HepG2 (cell line): Measurements from ENCODE around the gene RFXAP. TPM values are rescaled to one million over a fixed set of nuclear protein-coding genes. Genes with fewer than 3 reads are reported as not detected.
A peak's percentile ranks its signal among the peaks of the same experiment; 100 is the strongest.

Experiments used
- E2F5 ChIP-seq: sonication (generic); formaldehyde crosslinking; conservative IDR thresholded peaks from 2 replicates; pipeline ENCODE4 v1.4.0; 2020; ENCODE audit warnings: missing genetic modification reagents
- GMEB2 ChIP-seq: IDR thresholded peaks from 2 replicates; pipeline ENCODE4 v1.6.1; 2016; ENCODE audit warnings: missing biosample characterization, missing genetic modification reagents, low read depth
- GTF2F1 ChIP-seq: fragments of 150-350 bp; IDR thresholded peaks from 2 replicates; pipeline ENCODE4 v1.6.1; 2014; ENCODE audit warnings: low read length
- HMG20A ChIP-seq: IDR thresholded peaks from 2 replicates; pipeline ENCODE4 v1.6.1; 2016; ENCODE audit warnings: borderline replicate concordance
- HNRNPK ChIP-seq: fragments of 200-400 bp; formaldehyde crosslinking; IDR thresholded peaks from 2 replicates; pipeline ENCODE4 v1.6.1; 2018; ENCODE audit warnings: low read length, low read depth, moderate library complexity, mild to moderate bottlenecking; ENCODE audit not compliant: poor library complexity, severe bottlenecking
- KMT2B ChIP-seq: IDR thresholded peaks from 2 replicates; pipeline ENCODE4 v1.6.1; 2016; ENCODE audit warnings: missing genetic modification reagents, missing compliant biosample characterization
- NCOA2 ChIP-seq: sonication (generic); formaldehyde crosslinking; IDR thresholded peaks from 2 replicates; pipeline ENCODE4 v1.8.0; 2022; ENCODE audit warnings: inconsistent platforms
- NCOA5 ChIP-seq: sonication (generic); formaldehyde crosslinking; IDR thresholded peaks from 2 replicates; pipeline ENCODE4 v1.4.0; 2020; ENCODE audit warnings: missing genetic modification reagents
- RARA ChIP-seq: IDR thresholded peaks from 2 replicates; pipeline ENCODE4 v1.6.1; 2016; ENCODE audit warnings: missing genetic modification reagents, missing compliant biosample characterization
- SMYD3 ChIP-seq: sonication (generic); formaldehyde crosslinking; IDR thresholded peaks from 2 replicates; pipeline ENCODE4 v1.8.1; 2023; ENCODE audit warnings: mild to moderate bottlenecking, missing genetic modification reagents
- SNAPC2 ChIP-seq: sonication (generic); formaldehyde crosslinking; IDR thresholded peaks from 2 replicates; pipeline ENCODE4 v1.8.1; 2022; ENCODE audit warnings: mild to moderate bottlenecking, missing genetic modification reagents
- TCF7 ChIP-seq: sonication (generic); IDR thresholded peaks from 2 replicates; pipeline ENCODE4 v1.6.1; 2016; ENCODE audit warnings: antibody characterized with exemption, low read depth
- TOE1 ChIP-seq: sonication (generic); formaldehyde crosslinking; IDR thresholded peaks from 2 replicates; pipeline ENCODE4 v1.4.0; 2020; ENCODE audit warnings: mild to moderate bottlenecking, missing genetic modification reagents
- TSC22D2 ChIP-seq: sonication (generic); formaldehyde crosslinking; IDR thresholded peaks from 2 replicates; pipeline ENCODE4 v1.5.1; 2020; ENCODE audit warnings: missing genetic modification reagents, mild to moderate bottlenecking, borderline replicate concordance
- XBP1 ChIP-seq: sonication (generic); formaldehyde crosslinking; IDR thresholded peaks from 2 replicates; pipeline ENCODE4 v1.5.0; 2020; ENCODE audit warnings: missing genetic modification reagents
- ZBTB46 ChIP-seq: sonication (generic); formaldehyde crosslinking; IDR thresholded peaks from 2 replicates; pipeline ENCODE4 v1.4.0; 2020; ENCODE audit warnings: mild to moderate bottlenecking, missing genetic modification reagents, borderline replicate concordance
- ZBTB49 ChIP-seq: sonication (generic); formaldehyde crosslinking; IDR thresholded peaks from 2 replicates; pipeline ENCODE4 v1.4.0; 2020; ENCODE audit warnings: missing genetic modification reagents, borderline replicate concordance
- ZFAT ChIP-seq: sonication (generic); formaldehyde crosslinking; conservative IDR thresholded peaks from 2 replicates; pipeline ENCODE4 v1.8.1; 2023; ENCODE audit warnings: missing genetic modification reagents, inconsistent platforms
- ZFYVE20 ChIP-seq: sonication (generic); formaldehyde crosslinking; IDR thresholded peaks from 2 replicates; pipeline ENCODE4 v1.8.0; 2023; ENCODE audit warnings: low read depth, mild to moderate bottlenecking, moderate library complexity, missing genetic modification reagents, borderline replicate concordance
- ZNF256 ChIP-seq: sonication (generic); formaldehyde crosslinking; conservative IDR thresholded peaks from 2 replicates; pipeline ENCODE4 v1.4.0; 2020; ENCODE audit warnings: missing genetic modification reagents
- ZNF280B ChIP-seq: sonication (generic); formaldehyde crosslinking; IDR thresholded peaks from 2 replicates; pipeline ENCODE4 v1.5.0; 2020; ENCODE audit warnings: missing genetic modification reagents, mild to moderate bottlenecking, borderline replicate concordance
- ZSCAN29 ChIP-seq: sonication (generic); formaldehyde crosslinking; conservative IDR thresholded peaks from 2 replicates; pipeline ENCODE4 v1.4.0; 2020; ENCODE audit warnings: mild to moderate bottlenecking, missing genetic modification reagents
- polyA plus RNA-seq, 8 experiments: library from polyadenylated mRNA; depleted of rRNA in 3 of 8; stranded (reverse) in 7 of 8; unstranded in 1 of 8; fragments of >200 nt; fragmentation: Illumina TruSeq in 4 of 8; extraction: Trizol in 4 of 8; gene quantifications; 2 replicates each; pipeline versions ENCODE4 v1.2.1 to v1.2.3, GENCODE V29; 2011 to 2016; ENCODE audit warnings: low read depth in 4 of 8, missing spikeins in 1 of 8, mixed read lengths in 1 of 8; ENCODE audit not compliant: insufficient read depth in 1 of 8
- total RNA-seq, 5 experiments: library from RNA; depleted of rRNA; stranded (reverse); fragments of >200 nt; fragmentation: Illumina TruSeq; extraction: Trizol; gene quantifications; 2 replicates each; pipeline ENCODE4 v1.2.3, GENCODE V29; 2016; ENCODE audit warnings: low read depth in 1 of 5

RFXAP gene
- total and polyA plus RNA-seq, 2 of the 13 experiments (the other 11 are each of a cell fraction or from before 2014, with no cell fraction given) = 1.8 to 7.9 TPM

- TF ChIP-seq NCOA5 (CRISPR knock-in tag) = no peak
- no peak for TF ChIP-seq HNRNPK
- peak; percentile 29; the same call in 1 of the 2 replicates for TF ChIP-seq KMT2B (CRISPR knock-in tag)
- TF ChIP-seq ZNF256 (CRISPR knock-in tag) = no peak
- no peak for TF ChIP-seq XBP1
- TF ChIP-seq SNAPC2 (CRISPR knock-in tag) = no peak; the same call in 1 of the 2 replicates
- TF ChIP-seq HMG20A (CRISPR knock-in tag) = no peak
- no peak for TF ChIP-seq ZBTB49 (CRISPR knock-in tag)
- no peak for TF ChIP-seq ZFAT (CRISPR knock-in tag)
- TF ChIP-seq ZBTB46 = no peak
- TF ChIP-seq ZNF280B (CRISPR knock-in tag) = 0 out of 2 replicates have a peak, but pooled peaks have one; percentile 17
- no peak for TF ChIP-seq TCF7
- peak; percentile 18; the same call in 1 of the 2 replicates for TF ChIP-seq RARA (CRISPR knock-in tag)
- TF ChIP-seq NCOA2 = no peak
- no peak for TF ChIP-seq E2F5 (CRISPR knock-in tag)
- no peak for TF ChIP-seq TOE1
- TF ChIP-seq GTF2F1 = no peak
- TF ChIP-seq SMYD3 (CRISPR knock-in tag) = no peak
- peak; percentile 73 for TF ChIP-seq GMEB2 (CRISPR knock-in tag)
- no peak for TF ChIP-seq TSC22D2
- TF ChIP-seq ZSCAN29 (CRISPR knock-in tag) = no peak
- no peak for TF ChIP-seq ZFYVE20
Measured at GRCh38 chr13:36818804-36819738, at the start of gene RFXAP (continued).
